Naive B cell (primary cell): ENCODE data around the gene FCHO1. TPM values are rescaled to one million over a fixed set of nuclear protein-coding genes. Genes with fewer than 3 reads are reported as not detected.

Experiments
- ATAC-seq, 2 donors: fragments of 150-1000 bp; cut with Tn5 transposase; 2 replicates each; pipeline ENCODE4 v1.10.0; 2021; ENCODE audit warnings: low read depth in 2 of 2, mild to moderate bottlenecking in 2 of 2, moderate library complexity in 2 of 2
- DNase-seq: peaks from one replicate; pipeline ENCODE4 v3.0.0; 2022
- H3K27ac Mint-ChIP-seq, 6 donors: one replicate each; pipeline ENCODE4 v1.8.0; 2020 to 2022; ENCODE audit warnings: mild to moderate bottlenecking in 6 of 6, mixed read lengths in 6 of 6, moderate library complexity in 5 of 6, inconsistent platforms in 2 of 6
- H3K27me3 Mint-ChIP-seq, 3 donors: one replicate each; pipeline ENCODE4 v1.8.0; 2021 to 2022; ENCODE audit warnings: mixed read lengths in 3 of 3, mild to moderate bottlenecking in 1 of 3
- H3K36me3 Mint-ChIP-seq, 2 donors: one replicate each; pipeline ENCODE4 v1.8.0; 2020 to 2022; ENCODE audit warnings: mixed read lengths in 2 of 2, inconsistent platforms in 1 of 2, mild to moderate bottlenecking in 1 of 2
- H3K4me1 Mint-ChIP-seq, 3 donors: one replicate each; pipeline ENCODE4 v1.8.0; 2020 to 2022; ENCODE audit warnings: mixed read lengths in 3 of 3, inconsistent platforms in 1 of 3, mild to moderate bottlenecking in 1 of 3, moderate library complexity in 1 of 3
- H3K4me3 Mint-ChIP-seq, 8 donors: one replicate each; pipeline ENCODE4 v1.8.0; 2020 to 2022; ENCODE audit warnings: mild to moderate bottlenecking in 8 of 8, mixed read lengths in 8 of 8, moderate library complexity in 8 of 8, inconsistent platforms in 2 of 8
- H3K9me3 Mint-ChIP-seq, 7 donors: one replicate each; pipeline ENCODE4 v1.8.0; 2020 to 2022; ENCODE audit warnings: mixed read lengths in 7 of 7, mild to moderate bottlenecking in 5 of 7, inconsistent platforms in 2 of 7, moderate library complexity in 1 of 7
- polyA plus RNA-seq, 6 donors: library from polyadenylated mRNA; unstranded; fragments of 300-500 nt; fragmentation: Illumina TruSeq; gene quantifications; one replicate each; pipeline ENCODE4 v1.2.3, GENCODE V29; 2021; ENCODE audit warnings: low read depth in 6 of 6

FCHO1 gene
- polyA plus RNA-seq, 6 donors from 2014 or later, result 10.1 to 52.1 (median 25.2) TPM

DNA sequence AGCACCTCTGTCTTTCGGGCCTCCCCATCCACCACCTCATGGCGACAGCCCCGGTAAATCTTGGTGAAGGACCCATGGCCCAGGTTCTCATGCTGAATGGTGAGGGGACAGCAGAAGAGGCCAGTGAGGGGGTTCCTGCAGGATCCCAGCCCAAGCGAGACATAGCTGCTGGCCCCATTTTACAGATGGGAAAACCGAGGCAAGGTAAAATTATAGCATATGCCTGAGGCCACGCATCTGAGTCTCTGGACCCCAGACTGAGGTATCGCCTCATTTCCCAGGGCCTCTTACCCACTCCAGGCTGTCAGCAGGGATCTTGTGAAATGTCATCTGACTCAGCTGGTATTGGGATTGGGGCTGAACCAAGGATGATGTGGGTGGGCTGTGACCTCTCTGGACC is 86.7 kb downstream of the FCHO1 start:
- peak overlapping the region in 1 of 6 donors; percentile 90 for H3K27ac Mint-ChIP-seq
- H3K9me3 Mint-ChIP-seq, result no peaks in the 10 kb centered on the region
- peaks cover 20 to 40% of the 10 kb centered on the region in 2 donors for H3K36me3 Mint-ChIP-seq
- H3K4me3 Mint-ChIP-seq, result no peak overlapping the region
- no peaks in the 10 kb centered on the region for H3K27me3 Mint-ChIP-seq
- H3K4me1 Mint-ChIP-seq, result peaks cover 11 to 12% (median 11%) of the 10 kb centered on the region in 3 donors
- ATAC-seq (no peak), DNase-seq (no peak)

Other genes with a start within 250 kb of the FCHO1 start
- gene PGLS, start 239.8 kb upstream of the FCHO1 start, polyA plus RNA-seq, result 10 to 100 TPM; 32.3 to 79.7 (median 73.0) TPM
- 10 to 100 TPM in 5 of 6 donors, 1 to 10 TPM in 1; 5.2 to 21.8 (median 15.2) TPM for gene COLGALT1, start 195.8 kb upstream of the FCHO1 start, polyA plus RNA-seq
- not detected for gene UNC13A, start 63.1 kb upstream of the FCHO1 start, polyA plus RNA-seq
- gene MAP1S, start 32.0 kb upstream of the FCHO1 start, polyA plus RNA-seq, result 10 to 100 TPM; 22.4 to 44.0 (median 26.0) TPM
- gene B3GNT3, start 43.7 kb downstream of the FCHO1 start, polyA plus RNA-seq, result not detected
- gene INSL3, start 70.0 kb downstream of the FCHO1 start, polyA plus RNA-seq, result 1 to 10 TPM in 2 of 6 donors, under 1 TPM in 3, not detected in 1; 0.49 to 1.8 (median 0.89) TPM
- gene JAK3, start 96.5 kb downstream of the FCHO1 start, polyA plus RNA-seq, result 10 to 100 TPM; 38.5 to 68.7 (median 56.0) TPM
- 1,000 to 10,000 TPM; 4,544 to 6,141 (median 5,279) TPM for gene RPL18A, start 108.4 kb downstream of the FCHO1 start, polyA plus RNA-seq
- under 1 TPM in 5 of 6 donors, not detected in 1; 0.07 to 0.80 (median 0.19) TPM for gene SLC5A5, start 120.5 kb downstream of the FCHO1 start, polyA plus RNA-seq
- 10 to 100 TPM; 29.7 to 47.4 (median 32.6) TPM for gene CCDC124, start 181.5 kb downstream of the FCHO1 start, polyA plus RNA-seq
- gene KCNN1, start 215.6 kb downstream of the FCHO1 start, polyA plus RNA-seq, result under 1 TPM in 1 of 6 donors, not detected in 5; 0.27 TPM